ENCODE data around the gene LNPK.
"Not testable (repeated sequence)": the region's sequence is repeated elsewhere in the genome, so short reads cannot be mapped to it uniquely, and the experiment has no call there.

The LNPK gene

GRCh38 chr2:175965773-175966172 is 36.3 kb downstream of the LNPK start:
- no peak for DNase-seq

DNA sequence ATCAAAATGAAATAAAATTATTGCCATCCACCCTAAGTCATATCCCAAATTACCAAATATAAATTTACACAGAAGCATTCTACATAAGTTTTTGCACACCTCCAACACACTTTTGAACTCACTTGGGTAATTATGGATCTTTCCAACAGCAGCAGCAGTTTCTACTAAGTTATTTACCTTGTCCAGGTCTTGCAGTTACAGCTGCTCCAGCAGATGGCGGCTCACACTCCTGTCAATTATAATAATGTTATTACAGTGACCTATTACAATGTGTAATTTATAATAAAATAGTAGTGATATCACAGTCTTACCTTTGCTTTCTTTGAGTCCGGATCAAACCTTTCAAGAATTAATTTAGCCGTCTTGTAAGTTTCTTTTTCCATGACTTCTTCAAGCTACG is 37.9 kb downstream of the LNPK start:
- DNase-seq: no peak

- not testable (repeated sequence) for DNase-seq
Observed at GRCh38 chr2:175963171-175963570, 38.9 kb downstream of the LNPK start.

- no peak for DNase-seq
Observed at GRCh38 chr2:175957845-175958244, 44.2 kb downstream of the LNPK start.

GRCh38 chr2:175955136-175955535 is 46.9 kb downstream of the LNPK start:
- DNase-seq: no peak

GRCh38 chr2:175950512-175950911 is 51.6 kb downstream of the LNPK start:
- no peak for DNase-seq

- no peak for DNase-seq
Observed at GRCh38 chr2:175948191-175948590, 53.9 kb downstream of the LNPK start.

- DNase-seq: no peak
Observed at GRCh38 chr2:175947073-175947472, 55.0 kb downstream of the LNPK start.

GRCh38 chr2:175941699-175942098 is 60.4 kb downstream of the LNPK start:
- DNase-seq: no peak

DNA sequence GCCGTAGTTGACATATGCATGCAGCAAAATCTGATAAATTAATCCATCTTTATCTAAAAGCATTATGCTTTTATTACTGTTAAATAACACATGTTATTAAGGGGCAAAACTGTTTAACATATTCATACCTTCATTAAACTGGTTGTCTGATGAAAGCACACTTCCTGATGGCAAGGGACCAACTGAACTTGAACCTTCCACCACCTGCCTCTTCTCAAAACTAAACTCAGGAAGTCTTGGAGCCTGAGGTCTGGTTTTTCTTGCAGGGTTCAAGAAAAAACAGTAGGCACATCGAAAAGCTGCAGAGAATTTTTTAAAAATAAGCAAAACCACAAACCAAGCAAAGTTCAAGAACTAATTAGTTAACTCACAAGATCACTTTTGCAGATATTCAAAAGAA is 64.9 kb downstream of the LNPK start:
- no peak for DNase-seq

DNA sequence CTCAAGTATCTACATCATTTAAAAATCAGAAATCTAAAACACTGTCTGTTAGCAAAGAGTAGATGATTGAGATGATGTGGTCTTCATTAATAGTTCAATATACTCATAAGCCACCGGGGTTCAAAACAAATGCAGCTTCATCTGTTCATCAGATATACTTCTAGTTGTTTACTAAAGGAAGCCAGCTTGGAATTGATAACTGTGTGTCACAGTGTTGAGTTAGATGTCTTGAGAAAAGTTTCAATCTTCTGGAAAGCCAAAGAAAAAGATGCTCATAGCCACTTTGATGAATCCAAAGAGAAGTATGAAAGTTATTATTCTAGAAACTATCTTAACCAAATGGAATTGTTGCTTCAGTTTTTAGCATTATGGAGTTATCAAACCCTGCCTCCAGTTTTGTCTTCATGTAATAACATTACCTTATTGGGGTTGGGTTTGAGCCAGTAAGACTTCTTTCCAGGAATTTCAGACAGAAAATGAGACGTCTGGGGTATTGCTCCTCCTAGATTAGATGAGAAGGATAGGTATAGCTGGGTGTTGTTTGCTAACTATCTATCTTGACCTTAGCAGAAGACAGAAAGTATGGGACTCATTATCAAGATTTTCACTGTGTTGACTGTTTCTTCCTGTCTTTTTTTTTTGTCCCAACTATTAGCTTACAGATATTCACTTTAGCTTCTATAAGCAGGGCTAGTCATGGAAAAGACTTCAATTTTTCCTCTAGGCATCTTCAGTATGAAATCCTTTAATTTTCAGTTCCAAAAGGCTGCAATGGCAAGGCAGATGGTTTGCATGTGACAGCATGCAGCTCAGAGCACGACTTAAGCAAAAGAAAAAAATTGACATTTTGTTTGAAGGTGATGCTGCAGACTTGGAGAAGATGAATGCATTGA is 66.5 kb downstream of the LNPK start:
- DNase-seq: no peak

DNA sequence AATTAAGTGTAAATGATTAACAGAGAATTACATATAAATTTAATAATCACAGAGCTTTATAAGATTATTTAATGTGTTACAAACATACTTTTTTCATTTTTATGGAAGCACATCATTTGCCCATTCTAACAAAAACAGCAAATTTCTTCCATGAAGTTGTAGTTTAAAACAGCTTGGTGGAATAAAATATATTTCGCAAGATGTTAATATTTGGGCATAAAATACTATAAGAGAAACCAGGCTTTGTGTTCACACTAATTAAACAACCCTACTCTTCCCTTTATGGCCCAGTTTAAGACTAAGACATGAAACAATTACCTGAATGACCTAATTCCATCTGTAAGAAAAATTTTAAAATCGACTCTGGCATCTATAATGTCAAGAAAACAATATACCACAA is 69.4 kb downstream of the LNPK start:
- no peak for DNase-seq

DNA sequence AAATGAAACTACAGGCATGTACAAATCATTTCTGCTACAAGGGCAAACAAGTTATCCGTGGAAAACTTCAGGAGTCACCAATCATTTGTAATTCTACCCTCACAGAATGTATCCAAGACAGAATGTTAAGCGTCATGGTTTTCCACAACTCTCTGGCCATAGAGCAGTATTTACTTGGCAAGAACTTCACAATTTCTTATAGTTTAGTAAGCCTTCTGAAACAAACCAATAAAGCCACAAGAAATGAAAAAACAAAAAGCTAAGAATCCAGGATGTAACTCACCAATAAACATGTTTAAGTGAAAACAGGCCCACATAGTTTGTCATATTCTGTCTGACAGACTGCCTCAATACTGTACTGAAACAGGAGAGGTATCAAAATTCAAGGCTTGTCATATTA is 70.3 kb downstream of the LNPK start:
- no peak for DNase-seq

DNA sequence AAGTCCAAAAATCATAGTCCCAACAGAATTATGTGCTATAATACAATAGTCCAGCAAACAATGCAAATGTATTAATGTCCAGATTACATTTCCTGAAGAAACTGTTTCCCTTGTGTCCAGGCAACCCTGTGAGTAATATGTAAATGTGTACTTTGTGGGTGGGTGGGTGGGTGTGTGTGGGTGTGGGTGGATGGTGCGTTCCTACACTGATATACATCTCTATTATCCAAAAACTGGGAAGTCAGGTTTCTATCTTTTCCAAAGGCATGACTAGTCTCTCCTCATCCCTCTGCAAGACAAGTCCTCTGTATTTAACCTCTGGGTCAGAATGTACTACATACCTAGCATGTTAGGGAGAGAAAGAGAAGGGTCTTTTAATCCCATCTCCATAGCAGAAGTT is 71.6 kb downstream of the LNPK start:
- DNase-seq: no peak

GRCh38 chr2:175929850-175930249 is 72.2 kb downstream of the LNPK start:
- no peak for DNase-seq

DNA sequence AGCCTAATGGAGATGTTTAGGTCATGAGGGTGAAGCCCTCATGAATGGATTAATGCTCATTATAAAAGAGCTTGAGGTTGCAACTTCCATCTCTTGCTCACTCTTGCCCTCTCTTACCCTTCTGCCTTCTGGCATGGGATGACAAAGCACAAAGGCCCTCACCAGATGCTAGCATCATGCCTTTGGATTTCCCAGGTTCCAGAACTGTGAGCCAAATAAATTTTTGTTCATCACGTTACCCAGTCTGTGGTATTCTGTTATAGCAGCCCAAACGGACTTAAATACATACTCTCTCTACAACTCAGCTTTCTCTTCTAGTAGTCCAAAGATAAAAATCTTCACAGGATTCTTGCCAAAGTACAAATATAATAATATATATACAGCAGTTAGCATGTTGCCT is 75.8 kb downstream of the LNPK start:
- no peak for DNase-seq

- DNase-seq: no peak
Observed at GRCh38 chr2:175922160-175922559, 79.9 kb downstream of the LNPK start.

DNA sequence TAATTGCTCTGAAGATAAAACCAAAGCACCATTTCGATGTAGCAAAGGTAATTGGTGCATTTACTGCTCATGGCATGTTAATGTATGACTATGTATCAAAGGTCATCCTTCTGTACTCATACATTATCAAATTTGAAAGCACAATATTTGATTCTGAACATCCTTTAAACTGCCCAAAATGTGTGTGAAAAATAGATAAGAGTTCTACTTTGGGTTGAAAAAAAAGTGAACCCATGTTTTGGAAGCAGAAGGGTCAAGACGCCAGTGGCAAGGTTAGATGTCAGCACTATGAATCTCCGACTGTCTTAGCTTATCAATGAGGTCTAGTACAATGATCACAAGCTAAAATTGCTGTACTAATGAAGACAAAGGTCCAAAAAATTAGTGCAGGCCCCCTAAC is 83.1 kb downstream of the LNPK start:
- no peak for DNase-seq

- no peak for DNase-seq
Observed at GRCh38 chr2:175914846-175915245, 87.2 kb downstream of the LNPK start.

DNA sequence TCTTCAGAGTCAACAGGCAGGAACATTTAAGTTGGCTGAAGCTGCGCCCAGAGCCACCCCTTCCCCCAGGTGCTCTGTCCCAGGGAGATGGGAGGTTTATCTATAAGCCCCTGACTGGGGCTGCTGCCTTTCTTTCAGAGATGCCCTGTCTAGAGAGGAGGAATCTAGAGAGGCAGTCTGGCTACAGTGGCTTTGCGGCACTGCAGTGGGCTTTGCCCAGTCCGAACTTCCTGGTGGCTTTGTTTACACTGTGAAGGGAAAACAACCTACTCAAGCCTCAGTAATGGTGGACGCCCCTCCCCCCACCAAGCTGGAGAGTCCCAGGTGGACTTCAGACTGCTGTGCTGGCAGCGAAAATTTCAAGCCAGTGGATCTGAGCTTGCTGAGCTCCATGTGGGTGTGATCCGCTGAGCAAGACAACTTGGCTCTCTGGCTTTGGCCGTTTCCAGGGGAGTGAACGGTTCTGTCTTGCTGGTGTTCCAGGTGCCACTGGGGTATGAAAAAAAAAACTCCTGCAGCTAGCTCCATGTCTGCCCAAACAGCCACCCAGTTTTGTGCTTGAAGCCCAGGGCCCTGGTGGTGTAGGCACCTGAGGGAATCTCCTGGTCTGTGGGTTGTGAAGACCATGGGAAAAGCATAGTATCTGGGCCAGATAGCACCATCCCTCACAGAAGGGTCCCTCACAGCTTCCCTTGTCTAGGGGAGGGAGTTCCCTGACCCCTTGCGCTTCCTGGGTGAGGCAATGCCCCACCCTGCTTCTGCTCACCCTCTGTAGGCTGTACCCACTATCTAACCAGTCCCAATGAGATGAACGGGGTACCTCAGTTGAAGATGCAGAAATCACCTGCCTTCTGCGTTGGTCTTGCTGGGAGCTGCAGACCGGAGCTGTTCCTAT is 88.0 kb downstream of the LNPK start:
- DNase-seq: not testable (repeated sequence)

DNA sequence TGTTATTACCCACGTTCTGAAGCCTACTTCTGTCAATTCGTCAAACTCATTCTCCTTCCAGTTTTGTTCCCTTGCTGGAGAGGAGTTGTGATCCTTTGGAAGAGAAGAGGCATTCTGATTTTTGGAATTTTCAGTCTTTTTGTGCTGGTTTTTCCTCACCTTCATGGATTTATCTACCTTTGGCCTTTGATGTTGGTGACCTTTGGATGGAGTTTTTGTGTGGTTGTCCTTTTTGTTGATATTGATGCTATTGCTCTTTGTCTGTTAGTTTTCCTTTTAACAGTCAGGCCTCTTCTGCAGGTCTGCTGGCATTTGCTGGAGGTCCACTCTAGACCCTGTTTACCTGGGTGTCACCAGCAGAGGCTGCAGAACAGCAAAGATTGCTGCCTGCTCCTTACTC is 88.8 kb downstream of the LNPK start:
- DNase-seq: not testable (repeated sequence)

DNA sequence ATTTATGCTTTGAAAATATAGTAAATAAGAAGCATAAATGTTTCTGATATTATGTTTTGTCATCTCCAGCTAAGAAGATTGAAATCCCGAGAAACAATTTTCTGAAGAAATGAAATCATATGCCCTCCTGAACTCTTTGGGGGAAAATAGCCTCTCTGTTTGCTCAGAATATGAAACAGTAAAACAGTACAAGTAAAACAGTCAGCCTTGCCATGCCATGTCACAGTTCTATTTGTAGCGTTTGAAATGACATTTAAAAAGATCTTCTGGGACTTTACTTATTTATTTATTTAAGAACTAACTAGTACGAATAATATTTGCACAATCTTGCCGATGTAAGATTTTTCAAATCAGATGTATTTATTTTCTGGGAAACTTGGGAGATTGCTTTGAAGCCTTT is 98.0 kb downstream of the LNPK start:
- no peak for DNase-seq

DNA sequence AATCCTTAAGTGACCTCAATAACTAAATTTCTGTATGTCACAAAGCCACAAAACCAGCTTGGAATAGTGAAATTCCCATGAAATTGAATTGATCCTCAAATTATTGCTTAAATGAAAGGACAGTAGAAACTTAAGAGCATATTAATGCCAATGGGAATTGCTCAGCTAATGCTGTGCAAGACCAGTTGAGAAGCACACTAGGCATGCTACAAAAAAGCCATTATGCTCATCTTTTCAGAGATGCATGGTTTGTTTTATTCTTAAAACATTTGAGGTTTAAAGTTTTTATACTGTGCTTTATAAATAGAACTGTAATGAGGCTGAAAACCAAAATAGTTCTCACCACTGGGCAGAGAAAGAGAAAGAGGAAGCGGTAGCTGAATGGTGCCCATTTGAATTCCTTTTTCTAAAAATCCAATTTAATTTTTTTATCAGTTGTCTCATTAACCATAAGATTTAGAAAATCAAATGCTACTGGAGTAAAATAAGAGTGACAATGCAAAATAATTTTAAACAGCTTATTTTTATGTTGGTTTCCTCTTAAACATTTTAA is 98.6 kb downstream of the LNPK start:
- DNase-seq: no peak

GRCh38 chr2:175895957-175896356 is 106.1 kb downstream of the LNPK start:
- not testable (repeated sequence) for DNase-seq

Data from NCI-H1092 treated with DMSO at 0.1 percent for 48 hours (cell line).